Activated T-helper 9 cell treated with anti-CD3 and anti-CD28 coated beads, Interleukin-2, amount 50 U/mL, for 16 hours (primary cell): ENCODE results near the gene GINS3.

Source experiments
- DNase-seq: peaks from one replicate; pipeline ENCODE4 v3.0.0-alpha.2; 2020; ENCODE audit warnings: low read depth

The GINS3 gene

GRCh38 chr16:58425756-58426494 is 33.7 kb downstream of the GINS3 start:
- no peak for DNase-seq

- no peak for DNase-seq
These were observed 34.7 kb downstream of the GINS3 start for GRCh38 chr16:58426966-58427365.

GRCh38 chr16:58428621-58429542 is 36.6 kb downstream of the GINS3 start:
- DNase-seq, result no peak

- no peak for DNase-seq
These were observed 38.4 kb downstream of the GINS3 start for GRCh38 chr16:58430718-58431117.

- DNase-seq, result no peak
These were observed 41.3 kb downstream of the GINS3 start for GRCh38 chr16:58433569-58433951.

- DNase-seq, result no peak
These were observed 43.5 kb downstream of the GINS3 start for GRCh38 chr16:58435779-58436178.

- no peak for DNase-seq
These were observed 47.9 kb downstream of the GINS3 start for GRCh38 chr16:58440131-58440530.

GRCh38 chr16:58442547-58442946 is 50.3 kb downstream of the GINS3 start:
- DNase-seq, result no peak

- no peak for DNase-seq
These were observed 51.5 kb downstream of the GINS3 start for GRCh38 chr16:58443783-58444182.

- no peak for DNase-seq
These were observed 52.0 kb downstream of the GINS3 start for GRCh38 chr16:58444265-58444664.

- no peak for DNase-seq
These were observed 56.6 kb downstream of the GINS3 start for GRCh38 chr16:58448890-58449289.

- DNase-seq, result no peak
These were observed 57.0 kb downstream of the GINS3 start for GRCh38 chr16:58449306-58449705.

- no peak for DNase-seq
These were observed 57.5 kb downstream of the GINS3 start for GRCh38 chr16:58449768-58450167.

- no peak for DNase-seq
These were observed 58.3 kb downstream of the GINS3 start for GRCh38 chr16:58450590-58450989.

- no peak for DNase-seq
These were observed 59.0 kb downstream of the GINS3 start for GRCh38 chr16:58451265-58451689.

GRCh38 chr16:58451945-58452401 is 59.7 kb downstream of the GINS3 start:
- DNase-seq, result no peak

- DNase-seq, result no peak
These were observed 60.4 kb downstream of the GINS3 start for GRCh38 chr16:58452640-58453039.

- no peak for DNase-seq
These were observed 61.9 kb downstream of the GINS3 start for GRCh38 chr16:58454178-58454577.

- DNase-seq, result no peak
These were observed 62.6 kb downstream of the GINS3 start for GRCh38 chr16:58454856-58455255.
